Measurements from ENCODE around the gene ZSWIM4.

The ZSWIM4 gene

GRCh38 chr19:13794398-13794756 lies 866 bp upstream of the ZSWIM4 start:
- TF ChIP-seq, protein P1, sequence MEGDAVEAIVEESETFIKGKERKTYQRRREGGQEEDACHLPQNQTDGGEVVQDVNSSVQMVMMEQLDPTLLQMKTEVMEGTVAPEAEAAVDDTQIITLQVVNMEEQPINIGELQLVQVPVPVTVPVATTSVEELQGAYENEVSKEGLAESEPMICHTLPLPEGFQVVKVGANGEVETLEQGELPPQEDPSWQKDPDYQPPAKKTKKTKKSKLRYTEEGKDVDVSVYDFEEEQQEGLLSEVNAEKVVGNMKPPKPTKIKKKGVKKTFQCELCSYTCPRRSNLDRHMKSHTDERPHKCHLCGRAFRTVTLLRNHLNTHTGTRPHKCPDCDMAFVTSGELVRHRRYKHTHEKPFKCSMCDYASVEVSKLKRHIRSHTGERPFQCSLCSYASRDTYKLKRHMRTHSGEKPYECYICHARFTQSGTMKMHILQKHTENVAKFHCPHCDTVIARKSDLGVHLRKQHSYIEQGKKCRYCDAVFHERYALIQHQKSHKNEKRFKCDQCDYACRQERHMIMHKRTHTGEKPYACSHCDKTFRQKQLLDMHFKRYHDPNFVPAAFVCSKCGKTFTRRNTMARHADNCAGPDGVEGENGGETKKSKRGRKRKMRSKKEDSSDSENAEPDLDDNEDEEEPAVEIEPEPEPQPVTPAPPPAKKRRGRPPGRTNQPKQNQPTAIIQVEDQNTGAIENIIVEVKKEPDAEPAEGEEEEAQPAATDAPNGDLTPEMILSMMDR (IDR thresholded peaks at IDR 0.05; ENCODE audit: insufficient read depth, low read length, missing control alignments) = no peak
- ChIA-PET POLR2A (interaction anchor here (0.9 to 2.1 kb wide), 7 partner anchors 19 to 72 kb away, joined by 3 to 5 read pairs (median 4); partner anchors contain the start of gene MRI1), CTCF (interaction anchor here (5.4 to 6.7 kb wide), 2 partner anchors 9 to 68 kb away, joined by 31 to 65 read pairs; no protein-coding TSS in a partner anchor)
- peak overlapping the region; percentile 94 for H3K4me3 ChIP-seq (ENCODE audit: low read depth, low read length)
- peak; percentile 72 for DNase-seq (ENCODE audit: low read depth, low spot score)

DNA sequence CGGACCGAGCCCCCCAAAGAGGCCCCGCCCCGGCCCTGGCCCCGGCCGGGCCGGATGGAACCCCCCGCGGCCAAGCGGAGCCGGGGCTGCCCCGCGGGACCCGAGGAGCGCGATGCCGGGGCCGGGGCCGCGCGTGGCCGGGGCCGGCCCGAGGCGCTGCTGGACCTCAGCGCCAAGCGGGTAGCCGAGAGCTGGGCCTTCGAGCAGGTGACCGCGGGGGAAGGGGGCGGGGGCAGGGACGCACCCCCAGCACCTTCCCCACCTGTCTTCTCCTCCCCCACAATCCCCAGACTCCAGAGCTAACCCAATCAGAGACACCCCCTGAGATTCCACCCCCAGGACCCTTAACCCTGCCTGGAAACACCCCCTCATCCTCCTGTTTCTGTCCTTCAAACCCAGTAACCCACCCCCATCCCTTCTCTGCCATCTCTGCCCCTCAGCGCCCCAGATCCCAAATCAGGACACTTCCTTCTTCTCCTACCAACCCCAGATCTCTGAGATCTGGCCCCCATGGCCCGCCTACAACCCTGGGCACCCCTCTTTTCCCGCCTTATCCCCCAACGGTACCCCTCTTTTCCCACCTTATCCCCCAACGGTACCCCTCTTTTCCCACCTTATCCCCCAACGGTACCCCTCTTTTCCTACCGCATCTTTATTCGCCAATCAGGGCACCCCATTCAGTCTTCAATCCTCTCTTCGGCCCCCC lies 505 bp downstream of the ZSWIM4 start:
- ChIA-PET POLR2A (interaction anchor here (1.0 to 2.1 kb wide), 8 partner anchors 8 to 67 kb away, joined by 3 to 10 read pairs (median 4); partner anchors contain the start of gene MRI1), CTCF (interaction anchor here (1.1 to 6.7 kb wide), 6 partner anchors 10 to 67 kb away, joined by 3 to 65 read pairs (median 10); partner anchors contain the start of gene C19orf53)
- TF ChIP-seq, protein P1 (IDR thresholded peaks at IDR 0.05; ENCODE audit: insufficient read depth, low read length, missing control alignments) = no peak
- peak overlapping the region; percentile 74 for H3K4me3 ChIP-seq (ENCODE audit: low read depth, low read length)
- no peak for DNase-seq (ENCODE audit: low read depth, low spot score)

GRCh38 chr19:13796301-13797057 lies 1.2 kb downstream of the ZSWIM4 start:
- POLR2A ChIA-PET = interaction anchor here (0.6 to 1.7 kb wide), 10 partner anchors 9 to 75 kb away, joined by 3 to 10 read pairs (median 4); partner anchors contain the start of gene MRI1
- CTCF ChIA-PET = interaction anchor here (0.8 to 6.7 kb wide), 12 partner anchors 11 to 83 kb away, joined by 3 to 65 read pairs (median 6); partner anchors contain the start of gene C19orf53
- H3K4me3 ChIP-seq (ENCODE audit: low read depth, low read length) = peak overlapping the region; percentile 74
- DNase-seq (ENCODE audit: low read depth, low spot score) = peak; percentile 80
- TF ChIP-seq, protein P1 (IDR thresholded peaks at IDR 0.05; ENCODE audit: insufficient read depth, low read length, missing control alignments) = peak; percentile 47

DNA sequence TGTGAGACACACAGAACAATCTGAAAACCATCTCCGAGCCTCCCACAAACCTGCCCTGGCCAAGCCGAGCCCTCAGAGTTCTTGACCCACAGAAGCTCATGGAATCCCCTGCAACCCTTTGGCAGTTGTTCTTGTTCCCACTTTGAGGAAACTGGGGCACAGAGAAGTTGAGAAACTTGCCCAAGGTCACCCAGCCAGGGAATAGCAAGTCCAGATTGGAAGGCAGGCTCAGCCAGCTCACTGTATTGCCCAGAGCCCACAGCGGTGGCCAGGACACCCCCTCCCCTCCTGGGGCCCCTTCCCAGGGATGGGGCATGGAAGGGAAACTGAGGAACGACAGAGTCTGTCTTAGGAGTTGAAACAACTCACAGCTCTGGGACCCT lies 1.8 kb downstream of the ZSWIM4 start:
- ChIA-PET CTCF (interaction anchor here (0.6 to 6.7 kb wide), 16 partner anchors 9 to 84 kb away, joined by 3 to 65 read pairs (median 4); partner anchors contain the start of gene C19orf53), POLR2A (interaction anchor here (0.6 to 1.7 kb wide), 8 partner anchors 9 to 75 kb away, joined by 3 to 10 read pairs (median 4); no protein-coding TSS in a partner anchor)
- peak overlapping the region; percentile 74 for H3K4me3 ChIP-seq (ENCODE audit: low read depth, low read length)
- TF ChIP-seq, protein P1 (IDR thresholded peaks at IDR 0.05; ENCODE audit: insufficient read depth, low read length, missing control alignments) = no peak
- no peak for DNase-seq (ENCODE audit: low read depth, low spot score)

- DNase-seq (ENCODE audit: low read depth, low spot score) = no peak
- TF ChIP-seq, protein P1 (IDR thresholded peaks at IDR 0.05; ENCODE audit: insufficient read depth, low read length, missing control alignments) = no peak
- ChIA-PET CTCF (interaction anchor here (0.9 to 6.7 kb wide), 10 partner anchors 12 to 83 kb away, joined by 3 to 65 read pairs (median 6); partner anchors contain the start of gene C19orf53), POLR2A (interaction anchor here (0.6 to 1.7 kb wide), 7 partner anchors 10 to 61 kb away, joined by 3 to 5 read pairs (median 4); no protein-coding TSS in a partner anchor)
- no peak overlapping the region for H3K4me3 ChIP-seq (ENCODE audit: low read depth, low read length)
Observed at GRCh38 chr19:13797870-13798269, 2.6 kb downstream of the ZSWIM4 start.
